C4-2B (cell line): ENCODE measurements around the gene TBCEL.

Experiments used
- ZFX ChIP-seq: fragments of 450-650 bp; IDR thresholded peaks from 2 replicates; pipeline ENCODE4 v1.6.1; 2017
- TF ChIP-seq, protein P1 (sequence below): fragments of 450-650 bp; conservative IDR thresholded peaks from 2 replicates; pipeline ENCODE4 v1.5.1; 2017; ENCODE audit warnings: mild to moderate bottlenecking

DNA sequence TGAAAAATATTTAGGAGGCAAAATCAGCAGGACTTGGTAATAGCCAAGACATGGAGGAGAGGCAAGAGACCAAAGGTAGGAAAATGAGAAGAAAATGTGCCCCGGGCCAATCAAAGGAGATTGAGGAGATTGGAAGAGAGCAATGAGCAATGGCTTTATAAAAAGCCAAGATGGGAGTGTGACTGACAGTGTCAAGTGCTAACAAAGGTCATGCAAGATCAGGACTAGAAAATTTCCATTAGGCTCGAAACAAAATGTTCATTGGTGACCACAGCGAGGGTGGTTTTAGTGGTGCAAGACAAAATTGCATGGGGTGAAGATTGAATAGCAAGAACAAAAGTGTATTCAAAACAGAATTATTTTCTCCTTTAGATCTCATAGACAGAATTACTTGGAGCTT, 45.2 kb upstream of the TBCEL start:
- TF ChIP-seq, protein P1, sequence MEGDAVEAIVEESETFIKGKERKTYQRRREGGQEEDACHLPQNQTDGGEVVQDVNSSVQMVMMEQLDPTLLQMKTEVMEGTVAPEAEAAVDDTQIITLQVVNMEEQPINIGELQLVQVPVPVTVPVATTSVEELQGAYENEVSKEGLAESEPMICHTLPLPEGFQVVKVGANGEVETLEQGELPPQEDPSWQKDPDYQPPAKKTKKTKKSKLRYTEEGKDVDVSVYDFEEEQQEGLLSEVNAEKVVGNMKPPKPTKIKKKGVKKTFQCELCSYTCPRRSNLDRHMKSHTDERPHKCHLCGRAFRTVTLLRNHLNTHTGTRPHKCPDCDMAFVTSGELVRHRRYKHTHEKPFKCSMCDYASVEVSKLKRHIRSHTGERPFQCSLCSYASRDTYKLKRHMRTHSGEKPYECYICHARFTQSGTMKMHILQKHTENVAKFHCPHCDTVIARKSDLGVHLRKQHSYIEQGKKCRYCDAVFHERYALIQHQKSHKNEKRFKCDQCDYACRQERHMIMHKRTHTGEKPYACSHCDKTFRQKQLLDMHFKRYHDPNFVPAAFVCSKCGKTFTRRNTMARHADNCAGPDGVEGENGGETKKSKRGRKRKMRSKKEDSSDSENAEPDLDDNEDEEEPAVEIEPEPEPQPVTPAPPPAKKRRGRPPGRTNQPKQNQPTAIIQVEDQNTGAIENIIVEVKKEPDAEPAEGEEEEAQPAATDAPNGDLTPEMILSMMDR = no peak
- TF ChIP-seq ZFX = no peak
